D341Med (cell line): ENCODE data around the gene CACNA2D3.

Source experiments
- DNase-seq: peaks from one replicate; pipeline ENCODE4 v3.0.0; 2012; ENCODE audit warnings: low spot score

CACNA2D3 gene

GRCh38 chr3:54681706-54682105, 559.4 kb downstream of the CACNA2D3 start:
- DNase-seq = no peak

- no peak for DNase-seq
These were observed 562.9 kb downstream of the CACNA2D3 start for GRCh38 chr3:54685213-54685612.

GRCh38 chr3:54691289-54691771, 569.0 kb downstream of the CACNA2D3 start:
- no peak for DNase-seq

- DNase-seq = no peak
These were observed 574.0 kb downstream of the CACNA2D3 start for GRCh38 chr3:54696313-54696712.

- DNase-seq = no peak
These were observed 575.7 kb downstream of the CACNA2D3 start for GRCh38 chr3:54698054-54698453.

- DNase-seq = no peak
These were observed 581.6 kb downstream of the CACNA2D3 start for GRCh38 chr3:54703923-54704322.

GRCh38 chr3:54705730-54706129, 583.4 kb downstream of the CACNA2D3 start:
- DNase-seq = no peak

- DNase-seq = no peak
These were observed 584.4 kb downstream of the CACNA2D3 start for GRCh38 chr3:54706738-54707137.

GRCh38 chr3:54709785-54710184, 587.4 kb downstream of the CACNA2D3 start:
- no peak for DNase-seq

- no peak for DNase-seq
These were observed 588.6 kb downstream of the CACNA2D3 start for GRCh38 chr3:54710954-54711353.

- no peak for DNase-seq
These were observed 590.2 kb downstream of the CACNA2D3 start for GRCh38 chr3:54712539-54712938.

- no peak for DNase-seq
These were observed 590.7 kb downstream of the CACNA2D3 start for GRCh38 chr3:54713031-54713430.

- DNase-seq = no peak
These were observed 591.1 kb downstream of the CACNA2D3 start for GRCh38 chr3:54713455-54713854.

- DNase-seq = no peak
These were observed 591.7 kb downstream of the CACNA2D3 start for GRCh38 chr3:54714035-54714434.

GRCh38 chr3:54717506-54717905, 595.2 kb downstream of the CACNA2D3 start:
- DNase-seq = no peak

- DNase-seq = no peak
These were observed 597.6 kb downstream of the CACNA2D3 start for GRCh38 chr3:54719914-54720313.

GRCh38 chr3:54720604-54721003, 598.3 kb downstream of the CACNA2D3 start:
- DNase-seq = no peak

- DNase-seq = no peak
These were observed 609.5 kb downstream of the CACNA2D3 start for GRCh38 chr3:54731732-54732445.

- peak; percentile 64 for DNase-seq
These were observed 611.0 kb downstream of the CACNA2D3 start for GRCh38 chr3:54733106-54734006.

- no peak for DNase-seq
These were observed 614.1 kb downstream of the CACNA2D3 start for GRCh38 chr3:54736459-54736858.

- DNase-seq = no peak
These were observed 621.4 kb downstream of the CACNA2D3 start for GRCh38 chr3:54743755-54744154.

- no peak for DNase-seq
These were observed 621.9 kb downstream of the CACNA2D3 start for GRCh38 chr3:54744291-54744690.

GRCh38 chr3:54745843-54746242, 623.5 kb downstream of the CACNA2D3 start:
- no peak for DNase-seq
